Brain microvascular endothelial cell (primary cell): ENCODE results near the gene LRRC8A.

Experiments
- DNase-seq: peaks from one replicate; pipeline ENCODE4 v3.0.0-alpha.2; 2020
- H3K27ac ChIP-seq: fragments of 250-450 bp; sonication (Bioruptor Pico); 2 replicates; pipeline ENCODE4 v1.5.1; 2020; ENCODE audit warnings: mild to moderate bottlenecking, moderate library complexity
- H3K27me3 ChIP-seq: fragments of 250-450 bp; sonication (Bioruptor Pico); replicated peaks from 2 replicates; pipeline ENCODE4 v1.5.1; 2020; ENCODE audit warnings: mild to moderate bottlenecking
- H3K36me3 ChIP-seq: fragments of 250-450 bp; sonication (Bioruptor Pico); replicated peaks from 2 replicates; pipeline ENCODE4 v1.5.1; 2020; ENCODE audit warnings: mild to moderate bottlenecking
- H3K4me3 ChIP-seq: 2 replicates; pipeline ENCODE4 v1.5.1; 2011; ENCODE audit warnings: low read depth, mild to moderate bottlenecking, control low read depth, low read length, moderate library complexity
- CTCF ChIP-seq: IDR thresholded peaks from 2 replicates; pipeline ENCODE4 v1.5.1; 2011; ENCODE audit warnings: low read depth, mild to moderate bottlenecking, moderate library complexity, low read length, control low read depth, inconsistent platforms; ENCODE audit errors: missing control alignments
- in situ Hi-C: cut with HindIII; loops from 2 replicates; pipeline ENCODE4 v1.10.0; 2017; ENCODE audit warnings: low sequenced_read_pairs, low pct_ligation_motif_present

LRRC8A gene

DNA sequence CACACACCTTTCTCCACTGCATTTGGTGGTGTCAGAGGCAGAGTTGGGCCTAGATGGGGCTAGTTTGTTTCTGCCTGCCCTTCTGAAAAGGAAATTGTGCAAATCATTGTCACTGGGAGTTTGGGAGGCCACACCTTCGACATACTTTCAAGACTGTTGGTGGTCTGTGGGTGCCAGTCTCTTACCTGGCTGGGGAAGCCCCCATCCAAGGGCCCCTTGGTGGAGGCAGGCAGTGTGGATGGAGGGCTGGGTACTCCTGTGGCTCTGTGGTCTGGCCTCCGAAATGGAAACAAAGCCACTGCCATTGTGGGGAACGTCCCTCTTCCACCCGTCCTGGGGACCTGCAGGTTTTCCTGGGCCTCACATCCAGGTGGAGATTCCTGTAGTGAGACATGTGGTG lies 27.9 kb downstream of the LRRC8A start:
- DNase-seq = no peak
- TF ChIP-seq CTCF = no peak
- H3K36me3 ChIP-seq = peaks cover 46% of the 10 kb centered on the region
- H3K4me3 ChIP-seq = no peak overlapping the region
- in situ Hi-C loops = no loop called here
- no peaks in the 10 kb centered on the region for H3K27me3 ChIP-seq
- H3K27ac ChIP-seq = no peak overlapping the region

DNA sequence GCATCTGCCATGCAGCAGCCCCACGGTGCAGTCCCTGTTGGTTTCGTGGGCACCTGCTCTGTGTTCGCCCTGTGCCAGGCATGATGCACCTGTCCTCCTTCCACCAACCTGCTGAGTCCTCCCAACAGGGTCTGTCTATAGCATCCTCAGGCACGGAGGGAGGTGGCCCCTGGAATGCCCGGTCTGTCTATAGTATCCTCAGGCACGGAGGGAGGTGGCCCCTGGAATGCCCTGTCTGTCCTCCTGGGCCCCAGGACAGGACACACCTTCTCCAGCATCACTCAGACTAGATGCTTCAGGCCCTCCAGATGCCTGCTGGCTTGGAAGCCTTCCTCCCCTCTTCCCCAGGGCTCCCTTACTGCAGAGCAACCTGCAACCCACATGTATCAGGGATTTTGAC lies 29.0 kb downstream of the LRRC8A start:
- Histone ChIP-seq H3K27ac (no peak overlapping the region), H3K4me3 (no peak overlapping the region), H3K27me3 (no peaks in the 10 kb centered on the region), H3K36me3 (peaks cover 49% of the 10 kb centered on the region)
- TF ChIP-seq CTCF = no peak
- DNase-seq = no peak
- in situ Hi-C loops = no loop called here

DNA sequence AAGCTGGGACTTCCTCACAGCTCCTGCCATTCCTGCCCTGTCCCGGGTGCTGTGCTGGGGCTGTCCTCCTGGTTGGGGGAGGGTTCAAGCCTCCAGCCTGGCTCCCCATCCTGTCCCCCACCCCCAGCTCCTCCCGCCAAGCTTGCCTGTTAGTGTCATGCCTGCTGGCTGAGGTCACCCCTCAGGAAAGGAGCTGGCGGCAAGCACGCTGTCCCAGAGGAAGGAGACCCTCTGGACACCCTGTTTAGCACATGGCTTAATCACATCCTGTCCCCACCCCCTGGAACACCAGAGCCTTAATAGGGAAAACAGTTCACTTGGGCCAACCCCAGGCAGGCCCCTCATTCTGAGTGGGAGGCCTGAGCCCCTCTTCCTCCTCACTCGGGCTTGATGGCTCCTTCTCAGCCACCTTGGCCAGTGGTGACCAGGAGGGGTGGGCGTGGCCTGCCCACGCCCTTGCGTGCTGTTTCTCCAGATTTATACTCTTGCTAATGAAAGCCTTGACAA lies 29.6 kb downstream of the LRRC8A start:
- peaks cover 54% of the 10 kb centered on the region for H3K36me3 ChIP-seq
- no peak for TF ChIP-seq CTCF
- in situ Hi-C loops = no loop called here
- no peak overlapping the region for H3K4me3 ChIP-seq
- peak; percentile 33 for DNase-seq
- H3K27ac ChIP-seq = peak overlapping the region; percentile 63
- no peaks in the 10 kb centered on the region for H3K27me3 ChIP-seq

DNA sequence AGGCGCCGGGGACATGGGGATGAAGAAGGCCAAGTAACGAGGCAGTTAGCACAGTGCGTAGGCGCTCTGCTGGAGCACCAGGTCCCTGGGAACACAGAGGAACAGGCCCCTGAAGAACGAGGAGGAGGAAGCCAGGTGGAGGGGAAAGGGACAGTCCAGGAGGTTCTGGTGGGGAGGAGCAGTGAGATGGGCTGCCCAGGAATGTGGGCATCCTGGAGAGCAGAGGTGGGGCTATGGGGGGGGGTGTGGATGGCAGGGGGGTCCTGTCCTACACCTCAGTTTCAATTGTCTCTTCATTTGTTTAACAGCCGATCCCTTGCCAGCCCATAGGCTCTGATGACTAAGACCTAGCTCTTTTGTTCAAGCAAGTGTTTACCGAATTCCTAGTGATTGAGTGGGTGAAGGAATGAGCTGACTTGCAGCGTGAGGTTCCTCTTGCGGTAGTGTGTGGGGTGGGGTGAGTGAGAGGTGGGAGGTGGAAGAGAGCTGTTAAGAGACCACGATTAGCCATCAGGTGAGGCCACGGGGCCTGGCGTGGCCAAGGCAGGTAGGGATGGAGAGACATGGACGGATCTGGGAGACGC lies 30.4 kb downstream of the LRRC8A start:
- H3K36me3 ChIP-seq = peaks cover 54% of the 10 kb centered on the region
- DNase-seq = peak; percentile 76
- H3K27me3 ChIP-seq = no peaks in the 10 kb centered on the region
- TF ChIP-seq CTCF = no peak
- in situ Hi-C loops = no loop called here
- peak overlapping the region; percentile 63 for H3K27ac ChIP-seq
- H3K4me3 ChIP-seq = no peak overlapping the region

DNA sequence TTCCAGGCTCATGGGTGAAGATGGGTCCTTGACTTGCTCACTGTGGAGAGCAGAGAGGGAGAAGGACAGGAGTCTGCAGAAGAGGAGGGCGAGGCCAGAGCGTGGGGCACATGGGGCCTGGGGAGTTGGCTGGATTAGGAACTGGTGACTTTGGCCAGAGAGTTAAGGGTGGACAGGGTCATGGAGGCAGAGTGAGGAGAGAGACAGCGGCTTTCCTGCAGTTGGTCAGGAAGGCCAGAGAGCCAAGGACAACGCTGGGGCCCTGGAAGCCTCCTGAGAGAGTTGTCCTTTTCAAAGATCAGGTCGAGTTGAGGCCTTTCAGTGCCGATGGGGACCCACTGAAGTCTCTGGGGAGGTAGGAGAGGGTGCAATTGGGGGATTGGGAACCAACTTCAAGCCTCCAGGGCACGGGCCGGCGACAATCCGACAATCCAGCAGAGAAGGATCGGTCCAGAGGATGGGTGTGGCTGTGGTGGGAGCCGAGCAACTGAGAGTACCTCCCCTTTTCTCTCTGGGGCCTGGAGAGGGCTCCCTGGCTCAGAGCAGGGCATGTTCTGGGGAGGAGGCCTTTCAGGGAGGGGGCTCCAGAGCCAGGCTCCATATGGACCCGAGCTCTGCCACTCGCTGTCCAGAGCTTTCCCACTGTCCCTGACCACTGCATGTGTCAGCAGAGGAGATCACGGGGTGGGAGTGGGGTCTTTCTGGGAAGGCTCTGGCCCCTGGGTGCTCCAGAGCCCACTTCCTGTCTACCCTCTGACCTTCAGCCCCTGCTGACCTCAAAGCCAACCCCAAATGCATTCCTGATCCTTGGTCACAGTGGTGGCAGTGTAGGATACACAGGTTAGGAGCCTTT lies 31.3 kb downstream of the LRRC8A start:
- no peak for TF ChIP-seq CTCF
- in situ Hi-C loops = no loop called here
- H3K4me3 ChIP-seq = no peak overlapping the region
- H3K27me3 ChIP-seq = no peaks in the 10 kb centered on the region
- no peak for DNase-seq
- peaks cover 51% of the 10 kb centered on the region for H3K36me3 ChIP-seq
- H3K27ac ChIP-seq = peak overlapping the region; percentile 55
